K562 (cell line): ENCODE data around the gene PCDHB7. TPM values are rescaled to one million over a fixed set of nuclear protein-coding genes. Genes with fewer than 3 reads are reported as not detected.
"Not testable (repeated sequence)": the region's sequence is repeated elsewhere in the genome, so short reads cannot be mapped to it uniquely, and the experiment has no call there.

Experiments used
- ATAC-seq: fragments of 200-7000 bp; cut with Tn5 transposase; 3 replicates; pipeline ENCODE4 v1.9.1; 2020; ENCODE audit warnings: moderate library complexity
- BruUV-seq: library from RNA; stranded (reverse); fragments of 400-500 nt; replicated peaks from 2 replicates; lab custom pipeline; 2021; lab: Mats Ljungman, UMichigan
- CTCF ChIA-PET: fragments of 300-600 bp; formaldehyde crosslinking; extraction: SDS; loops from one replicate; lab custom pipeline; 2021; ENCODE audit warnings: low intra/inter-chr PET ratio; lab: Yijun Ruan, JAX
- POLR2A ChIA-PET: fragments of 300-600, 350-650 bp; sonication (Branson Sonifier 250); formaldehyde crosslinking; extraction: SDS; loops from one replicate; lab custom pipeline; 2021; ENCODE audit warnings: antibody characterized with exemption, inconsistent platforms; lab: Yijun Ruan, JAX
- DNase-seq, 4 experiments: peaks; one replicate each; pipeline versions ENCODE4 v3.0.0 to v3.0.0-alpha.2; 2011 to 2018; ENCODE audit warnings: low spot score in 3 of 4, mixed read lengths in 3 of 4; ENCODE audit errors: extremely low read depth in 1 of 4
- FAIRE-seq: peaks from 2 replicates; lab custom pipeline; 2011; peaks lifted over from hg19 to GRCh38; lab: Jason Lieb, UNC
- H2AFZ ChIP-seq: 2 replicates; pipeline ENCODE4 v1.6.0; 2011; ENCODE audit warnings: low read depth, low read length, control low read depth, inconsistent platforms
- H3K27ac ChIP-seq: fragments of 200-600 bp; 3 replicates; pipeline ENCODE4 v1.8.0; 2011; ENCODE audit warnings: low read depth, mild to moderate bottlenecking, control low read depth, inconsistent platforms, low read length, moderate library complexity, mixed read lengths; ENCODE audit errors: extremely low read depth
- H3K27me3 ChIP-seq, 2 experiments: fragments of 300-600 bp in 1 of 2; 2 replicates in 1 of 2; 3 replicates in 1 of 2; pipeline versions ENCODE4 v1.6.0 to v1.8.0; 2011; ENCODE audit warnings: inconsistent platforms in 2 of 2, low read length in 2 of 2, mild to moderate bottlenecking in 1 of 2, mixed read lengths in 1 of 2, moderate library complexity in 1 of 2; ENCODE audit not compliant: control insufficient read depth in 2 of 2, insufficient read depth in 2 of 2
- H3K36me3 ChIP-seq: fragments of 300-600 bp; 3 replicates; pipeline ENCODE4 v1.8.0; 2011; ENCODE audit warnings: mild to moderate bottlenecking, low read length, inconsistent platforms; ENCODE audit not compliant: control insufficient read depth, insufficient read depth
- H3K4me1 ChIP-seq, 2 experiments: fragments of 200-600 bp in 1 of 2; replicated peaks in 1 of 2; 2 replicates in 1 of 2; 3 replicates in 1 of 2; pipeline versions ENCODE4 v1.5.1 to v1.8.0; 2011; ENCODE audit warnings: inconsistent platforms in 2 of 2, low read length in 2 of 2, mild to moderate bottlenecking in 1 of 2, mixed read lengths in 1 of 2, moderate library complexity in 1 of 2; ENCODE audit not compliant: control insufficient read depth in 2 of 2, insufficient read depth in 2 of 2
- H3K4me2 ChIP-seq: 2 replicates; pipeline ENCODE4 v1.6.1; 2011; ENCODE audit warnings: low read length, control low read depth, inconsistent platforms, mixed read lengths; ENCODE audit not compliant: insufficient read depth
- H3K4me3 ChIP-seq: fragments of 200-600 bp; sonication (generic), shearing (Covaris generic); 2 replicates; pipeline ENCODE4 v1.5.1; 2016; ENCODE audit warnings: control low read depth, inconsistent platforms
- H3K79me2 ChIP-seq: fragments of 200-600 bp; 3 replicates; pipeline ENCODE4 v1.8.0; 2011; ENCODE audit warnings: low read length, inconsistent platforms; ENCODE audit not compliant: control insufficient read depth, insufficient read depth
- H3K9ac ChIP-seq, 2 experiments: 2 replicates each; pipeline versions ENCODE4 v1.6.0 to v1.6.1; 2011; ENCODE audit warnings: low read depth in 2 of 2, low read length in 2 of 2, control low read depth in 1 of 2, inconsistent platforms in 1 of 2, mild to moderate bottlenecking in 1 of 2, mixed read lengths in 1 of 2; ENCODE audit not compliant: insufficient read depth in 1 of 2
- H3K9me1 ChIP-seq: one replicate; pipeline ENCODE4 v1.6.0; 2011; ENCODE audit warnings: inconsistent platforms, mild to moderate bottlenecking, low read length, moderate library complexity; ENCODE audit not compliant: control insufficient read depth, insufficient read depth
- H3K9me3 ChIP-seq: replicated peaks from 2 replicates; pipeline ENCODE4 v1.5.1; 2011; ENCODE audit warnings: low read depth, low read length, inconsistent platforms; ENCODE audit not compliant: control insufficient read depth, insufficient read depth
- H4K20me1 ChIP-seq: replicated peaks from 2 replicates; pipeline ENCODE4 v1.6.1; 2011; ENCODE audit warnings: low read length, inconsistent platforms, mixed read lengths; ENCODE audit not compliant: control insufficient read depth, insufficient read depth
- WGBS: fragments of 100-300 bp; shearing (Covaris generic); methylation state at CpG from one replicate; pipeline ENCODE4 v1.1.6; 2016; ENCODE audit warnings: low coverage, mixed read lengths; ENCODE audit not compliant: insufficient coverage; ENCODE audit errors: missing lambda C conversion rate; 5-methylcytosine and 5-hydroxymethylcytosine counted together
- in situ Hi-C: fragments of 300-500 bp; cut with MboI; formaldehyde crosslinking; loops from 4 replicates; pipeline ENCODE4 v1.15.0; 2018; ENCODE audit warnings: inconsistent platforms, mixed read lengths
- intact Hi-C: fragments of 100-400 bp; cut with micrococcal nuclease; formaldehyde crosslinking; loops from 2 replicates; pipeline ENCODE4 v1.14.2; 2022
- polyA plus RNA-seq, 8 experiments: library from polyadenylated mRNA; depleted of rRNA in 4 of 8; stranded (reverse) in 5 of 8; unstranded in 3 of 8; fragments of >200 nt; fragmentation: Nextera tagmentation in 2 of 8; fragmentation: Illumina TruSeq in 1 of 8; extraction: Ambion mirVana in 2 of 8; extraction: Trizol in 1 of 8; gene quantifications; 2 replicates each; pipeline versions ENCODE4 v1.2.1 to v1.2.3, GENCODE V29; 2011 to 2014; ENCODE audit warnings: inconsistent platforms in 1 of 8, missing spikeins in 1 of 8
- total RNA-seq, 7 experiments: library from RNA; depleted of rRNA in 6 of 7; stranded (reverse); fragments of >200 nt in 6 of 7; fragmentation: Illumina TruSeq in 2 of 7; extraction: Trizol in 2 of 7; gene quantifications; 2 replicates each; pipeline versions ENCODE4 v1.2.1 to v1.2.3, GENCODE V29; 2011 to 2021; ENCODE audit warnings: low replicate concordance in 1 of 7

The PCDHB7 gene
- total and polyA plus RNA-seq, 9 of the 15 experiments (the other 6 are each of a cell fraction or from before 2014, with no cell fraction given), result not detected

DNA sequence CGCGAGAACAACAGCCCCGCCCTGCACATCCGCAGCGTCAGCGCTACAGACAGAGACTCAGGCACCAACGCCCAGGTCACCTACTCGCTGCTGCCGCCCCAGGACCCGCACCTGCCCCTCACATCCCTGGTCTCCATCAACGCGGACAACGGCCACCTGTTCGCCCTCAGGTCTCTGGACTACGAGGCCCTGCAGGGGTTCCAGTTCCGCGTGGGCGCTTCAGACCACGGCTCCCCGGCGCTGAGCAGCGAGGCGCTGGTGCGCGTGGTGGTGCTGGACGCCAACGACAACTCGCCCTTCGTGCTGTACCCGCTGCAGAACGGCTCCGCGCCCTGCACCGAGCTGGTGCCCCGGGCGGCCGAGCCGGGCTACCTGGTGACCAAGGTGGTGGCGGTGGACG, 43.1 kb downstream of the PCDHB7 start:
- intact Hi-C loops, result loop anchor here (10.0 kb wide), 1 partner anchor 109 kb away; the partner anchor contains the start of gene TAF7
- in situ Hi-C loops, result loop anchor here (25.0 kb wide), 1 partner anchor 922 kb away; no protein-coding TSS in a partner anchor

DNA sequence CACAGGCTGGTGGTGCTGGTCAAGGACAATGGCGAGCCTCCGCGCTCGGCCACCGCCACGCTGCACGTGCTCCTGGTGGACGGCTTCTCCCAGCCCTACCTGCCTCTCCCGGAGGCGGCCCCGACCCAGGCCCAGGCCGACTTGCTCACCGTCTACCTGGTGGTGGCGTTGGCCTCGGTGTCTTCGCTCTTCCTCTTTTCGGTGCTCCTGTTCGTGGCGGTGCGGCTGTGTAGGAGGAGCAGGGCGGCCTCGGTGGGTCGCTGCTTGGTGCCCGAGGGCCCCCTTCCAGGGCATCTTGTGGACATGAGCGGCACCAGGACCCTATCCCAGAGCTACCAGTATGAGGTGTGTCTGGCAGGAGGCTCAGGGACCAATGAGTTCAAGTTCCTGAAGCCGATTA, 43.6 kb downstream of the PCDHB7 start:
- H3K79me2 ChIP-seq, ATAC-seq, H3K36me3 ChIP-seq, H3K4me2 ChIP-seq, H4K20me1 ChIP-seq, H2AFZ ChIP-seq, H3K27me3 ChIP-seq, POLR2A ChIA-PET, H3K9me3 ChIP-seq, DNase-seq, H3K9me1 ChIP-seq, H3K27ac ChIP-seq, H3K9ac ChIP-seq, FAIRE-seq, H3K4me1 ChIP-seq, H3K4me3 ChIP-seq, CTCF ChIA-PET, BruUV-seq: not testable (repeated sequence)
- in situ Hi-C loops (loop anchor here (25.0 kb wide), 1 partner anchor 921 kb away; no protein-coding TSS in a partner anchor), intact Hi-C loops (loop anchor here (10.0 kb wide), 1 partner anchor 109 kb away; the partner anchor contains the start of gene TAF7)
- WGBS, result 4% methylated on average over 11 of the region's 26 CpGs

More for the DNA sequence above, 43.1 kb downstream of the PCDHB7 start:
- BruUV-seq, H3K9me3 ChIP-seq, CTCF ChIA-PET, H3K9me1 ChIP-seq, H3K4me3 ChIP-seq, POLR2A ChIA-PET, DNase-seq, FAIRE-seq, H3K4me2 ChIP-seq, H3K27ac ChIP-seq, H3K36me3 ChIP-seq, ATAC-seq, H3K9ac ChIP-seq, H4K20me1 ChIP-seq, H3K4me1 ChIP-seq, H3K79me2 ChIP-seq, H3K27me3 ChIP-seq, H2AFZ ChIP-seq: not testable (repeated sequence)
- WGBS, result 6% methylated on average over 28 of the region's 40 CpGs
